ENCODE data around the gene ACD.

The ACD gene

DNA sequence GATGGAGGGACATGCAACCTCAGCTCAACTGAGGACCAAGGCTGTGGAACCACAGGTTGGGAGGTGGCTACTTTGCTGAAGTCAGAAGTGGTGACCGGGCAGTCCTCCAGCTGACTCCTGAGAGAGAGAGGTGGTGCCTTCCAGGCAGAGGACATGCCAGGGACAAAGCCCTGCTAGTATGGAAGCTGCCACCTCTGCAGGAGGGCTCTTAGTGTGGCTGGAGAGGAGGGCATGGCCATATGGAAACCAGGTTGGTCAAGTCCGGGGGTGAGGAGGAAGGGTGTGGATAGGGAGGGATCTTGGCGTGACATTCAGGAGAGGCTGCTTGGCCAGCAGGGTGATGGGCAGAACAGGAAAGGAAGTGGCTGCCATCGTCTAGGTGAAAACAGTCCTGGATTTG lies 12.2 kb upstream of the ACD start:
- H3K36me3 ChIP-seq, result peaks cover 0 to 14% (median 6%) of the 10 kb centered on the region in 3 donors
- H3K27ac ChIP-seq, result no peak overlapping the region
- no peaks in the 10 kb centered on the region for H3K27me3 ChIP-seq
- intact Hi-C loops (cut with DNase I; ENCODE audit: low total_unique reads), result loop anchor here (5.0 to 10.0 kb wide), 2 partner anchors 50 to 252 kb away; no protein-coding TSS in a partner anchor
- no peaks in the 10 kb centered on the region for H3K9me3 ChIP-seq
- peaks cover 0 to 45% (median 11%) of the 10 kb centered on the region in 4 donors for H3K4me1 ChIP-seq
- H3K4me3 ChIP-seq, result no peak overlapping the region
- peak in 1 of 2 donors; percentile 47 for DNase-seq
- TF ChIP-seq CTCF (IDR thresholded peaks at IDR 0.05), result no peak

GRCh38 chr16:67669499-67670101 lies 9.5 kb upstream of the ACD start:
- Histone ChIP-seq H3K36me3 (peaks cover 0 to 6% (median 0%) of the 10 kb centered on the region in 3 donors), H3K27me3 (no peaks in the 10 kb centered on the region), H3K4me3 (no peak overlapping the region), H3K27ac (no peak overlapping the region), H3K9me3 (no peaks in the 10 kb centered on the region), H3K4me1 (peaks cover 0 to 48% (median 27%) of the 10 kb centered on the region in 4 donors)
- intact Hi-C loops (cut with DNase I; ENCODE audit: low total_unique reads), result loop anchor here (2.0 to 10.0 kb wide), 5 partner anchors 53 to 255 kb away; partner anchors contain the start of genes RANBP10 and TSNAXIP1
- no peak for TF ChIP-seq CTCF (IDR thresholded peaks at IDR 0.05)
- no peak for DNase-seq

- no peak overlapping the region for H3K4me3 ChIP-seq
- DNase-seq, result no peak
- intact Hi-C loops (cut with DNase I; ENCODE audit: low total_unique reads), result loop anchor here (2.0 to 5.0 kb wide), 3 partner anchors 121 to 148 kb away; partner anchors contain the start of genes RANBP10 and TSNAXIP1
Measured at GRCh38 chr16:67668495-67669157, 8.6 kb upstream of the ACD start.

DNA sequence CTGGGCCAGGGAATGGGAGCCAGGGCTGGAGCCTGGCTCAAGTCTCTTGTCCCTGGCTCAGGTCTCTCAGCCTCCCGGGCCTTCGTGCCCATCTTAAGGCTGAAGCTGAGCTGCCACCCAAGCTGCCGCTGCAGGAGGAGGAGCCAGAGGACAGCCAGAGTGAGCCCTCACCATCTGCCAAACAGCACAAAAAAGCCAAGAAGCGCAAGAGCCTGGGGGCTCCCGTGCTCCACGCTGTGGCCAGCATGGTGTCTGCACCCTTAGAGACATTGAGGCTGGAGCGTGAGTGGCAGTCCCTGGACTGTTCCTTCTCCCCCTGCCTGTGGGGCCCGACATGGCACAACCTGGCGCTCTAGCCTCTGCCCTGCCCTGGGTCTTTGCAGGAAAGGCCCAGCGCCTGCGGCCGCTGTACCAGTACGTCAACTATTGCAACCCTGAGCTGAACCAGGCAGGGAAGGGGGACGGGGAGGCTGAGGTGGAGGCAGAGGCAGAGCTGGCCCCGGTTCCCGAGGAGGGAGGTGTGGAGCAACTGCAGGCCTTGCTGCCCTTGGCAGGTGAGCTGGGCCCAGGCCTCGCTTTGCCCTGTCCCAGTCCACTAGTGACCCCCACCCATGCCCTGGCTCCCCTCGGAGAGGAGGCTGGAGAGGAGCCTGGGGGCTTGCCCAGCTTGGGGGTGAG lies 7.9 kb upstream of the ACD start:
- TF ChIP-seq CTCF (IDR thresholded peaks at IDR 0.05), result peak; percentile 93 to 99
- Histone ChIP-seq H3K27me3 (no peaks in the 10 kb centered on the region), H3K36me3 (peaks cover 0 to 17% (median 3%) of the 10 kb centered on the region in 3 donors), H3K9me3 (no peaks in the 10 kb centered on the region), H3K4me3 (peak overlapping the region; percentile 71 to 82), H3K4me1 (peaks cover 0 to 31% (median 23%) of the 10 kb centered on the region in 4 donors), H3K27ac (peak overlapping the region; percentile 90 to 95)
- intact Hi-C loops (cut with DNase I; ENCODE audit: low total_unique reads), result loop anchor here (1.0 to 5.0 kb wide), 4 partner anchors 105 to 147 kb away; partner anchors contain the start of genes RANBP10 and TSNAXIP1
- DNase-seq, result peak; percentile 88 to 95

More at GRCh38 chr16:67668495-67669157, 8.6 kb upstream of the ACD start:
- H3K36me3 ChIP-seq, result peaks cover 0 to 10% (median 0%) of the 10 kb centered on the region in 3 donors
- no peaks in the 10 kb centered on the region for H3K27me3 ChIP-seq
- peak overlapping the region in 1 of 2 donors; percentile 95 for H3K27ac ChIP-seq
- H3K9me3 ChIP-seq, result no peaks in the 10 kb centered on the region
- no peak for TF ChIP-seq CTCF (IDR thresholded peaks at IDR 0.05)
- peaks cover 0 to 38% (median 23%) of the 10 kb centered on the region in 4 donors for H3K4me1 ChIP-seq

DNA sequence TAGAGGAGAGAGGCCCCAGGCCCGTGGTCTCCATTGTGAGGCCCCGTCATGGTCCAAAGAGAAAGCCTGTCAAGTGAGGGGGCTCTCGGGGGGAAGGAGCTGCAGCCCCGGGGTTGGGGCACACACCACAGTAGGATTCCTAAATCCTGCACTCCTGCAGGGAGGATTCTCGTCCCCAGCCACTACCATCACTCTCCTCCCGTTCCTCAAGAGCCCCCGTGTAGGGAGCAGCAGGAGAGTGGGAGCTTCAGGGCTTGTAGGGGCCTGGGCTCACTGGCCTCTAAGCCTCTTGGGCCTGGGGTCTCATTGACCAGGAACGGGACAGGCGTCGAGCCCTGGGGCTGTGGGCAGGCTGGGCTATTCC lies 7.4 kb upstream of the ACD start:
- Histone ChIP-seq H3K4me3 (peak overlapping the region; percentile 71 to 82), H3K27me3 (no peaks in the 10 kb centered on the region), H3K4me1 (peaks cover 0 to 29% (median 23%) of the 10 kb centered on the region in 4 donors), H3K9me3 (no peaks in the 10 kb centered on the region), H3K27ac (peak overlapping the region; percentile 90 to 95), H3K36me3 (peaks cover 0 to 22% (median 6%) of the 10 kb centered on the region in 3 donors)
- no peak for DNase-seq
- TF ChIP-seq CTCF (IDR thresholded peaks at IDR 0.05), result no peak
- intact Hi-C loops (cut with DNase I; ENCODE audit: low total_unique reads), result loop anchor here (1.0 to 5.0 kb wide), 3 partner anchors 104 to 140 kb away; partner anchors contain the start of genes RANBP10 and TSNAXIP1
